OCI-M2 (cell line): ENCODE measurements around the gene CNTN2.

Experiments used
- DNase-seq: peaks from one replicate; lab custom pipeline; 2025; ENCODE audit not compliant: unreplicated experiment; lab: John Stamatoyannopoulos, UW

CNTN2 gene

GRCh38 chr1:205017766-205018165 is 25.2 kb upstream of the CNTN2 start:
- no peak for DNase-seq

GRCh38 chr1:205018381-205018780 is 24.6 kb upstream of the CNTN2 start:
- no peak for DNase-seq

GRCh38 chr1:205020466-205020865 is 22.5 kb upstream of the CNTN2 start:
- DNase-seq: no peak

GRCh38 chr1:205024679-205025078 is 18.3 kb upstream of the CNTN2 start:
- no peak for DNase-seq

GRCh38 chr1:205025239-205025638 is 17.8 kb upstream of the CNTN2 start:
- DNase-seq: no peak

GRCh38 chr1:205026181-205026580 is 16.8 kb upstream of the CNTN2 start:
- DNase-seq: no peak

GRCh38 chr1:205028390-205028789 is 14.6 kb upstream of the CNTN2 start:
- DNase-seq: no peak

GRCh38 chr1:205028924-205029323 is 14.1 kb upstream of the CNTN2 start:
- no peak for DNase-seq

GRCh38 chr1:205030241-205030640 is 12.8 kb upstream of the CNTN2 start:
- DNase-seq: no peak

GRCh38 chr1:205030896-205031295 is 12.1 kb upstream of the CNTN2 start:
- DNase-seq: no peak

GRCh38 chr1:205032508-205032907 is 10.5 kb upstream of the CNTN2 start:
- no peak for DNase-seq

- DNase-seq: no peak
Observed at GRCh38 chr1:205037539-205037938, 5.5 kb upstream of the CNTN2 start.

GRCh38 chr1:205038132-205038786 is 4.8 kb upstream of the CNTN2 start:
- no peak for DNase-seq

- DNase-seq: no peak
Observed at GRCh38 chr1:205041001-205041715, 1.9 kb upstream of the CNTN2 start.

GRCh38 chr1:205041998-205042910 is 758 bp upstream of the CNTN2 start:
- DNase-seq: no peak

GRCh38 chr1:205043866-205044265 is 854 bp downstream of the CNTN2 start:
- DNase-seq: no peak

GRCh38 chr1:205044741-205045140 is 1.7 kb downstream of the CNTN2 start:
- DNase-seq: no peak

GRCh38 chr1:205045146-205045545 is 2.1 kb downstream of the CNTN2 start:
- no peak for DNase-seq

- no peak for DNase-seq
Observed at GRCh38 chr1:205046870-205047269, 3.9 kb downstream of the CNTN2 start.

- no peak for DNase-seq
Observed at GRCh38 chr1:205047764-205048231, 4.8 kb downstream of the CNTN2 start.

- DNase-seq: no peak
Observed at GRCh38 chr1:205048382-205048781, 5.4 kb downstream of the CNTN2 start.

GRCh38 chr1:205049479-205049878 is 6.5 kb downstream of the CNTN2 start:
- DNase-seq: no peak
